Gastrocnemius medialis (tissue), 4 donors: ENCODE measurements around the gene CGB7. TPM values are rescaled to one million over a fixed set of nuclear protein-coding genes. Genes with fewer than 3 reads are reported as not detected.
"Not testable (repeated sequence)": the region's sequence is repeated elsewhere in the genome, so short reads cannot be mapped to it uniquely, and the experiment has no call there.

Experiments
- ATAC-seq, 2 donors: fragments of 150-250 bp; one replicate each; pipeline ENCODE4 v1.9.1; 2016
- DNase-seq, 2 donors: peaks; one replicate each; pipeline ENCODE4 v3.0.0-alpha.2; 2019
- H3K27ac ChIP-seq, 4 donors: fragments of 200-600 bp; sonication (generic); 1 replicate in 1 of 4; 2 replicates in 3 of 4; pipeline ENCODE4 v1.5.1; 2016 to 2018; ENCODE audit warnings: mild to moderate bottlenecking in 2 of 4, moderate library complexity in 1 of 4
- H3K27me3 ChIP-seq, 3 donors: fragments of 200-600 bp; sonication (generic) in 2 of 3; 1 replicate in 1 of 3; 2 replicates in 2 of 3; pipeline versions ENCODE4 v1.5.1 to v1.6.0; 2016 to 2019; ENCODE audit warnings: mild to moderate bottlenecking in 1 of 3, moderate library complexity in 1 of 3
- H3K36me3 ChIP-seq, 2 donors: fragments of 200-600 bp; sonication (generic) in 1 of 2; one replicate each; pipeline ENCODE4 v1.5.1; 2017 to 2018
- H3K4me1 ChIP-seq, 2 donors: fragments of 200-600 bp; sonication (generic) in 1 of 2; one replicate each; pipeline ENCODE4 v1.5.1; 2016 to 2017; ENCODE audit warnings: mild to moderate bottlenecking in 2 of 2
- H3K4me3 ChIP-seq, 4 donors: fragments of 200-600 bp; sonication (generic) in 3 of 4; 1 replicate in 1 of 4; 2 replicates in 3 of 4; pipeline ENCODE4 v1.5.1; 2016 to 2019; ENCODE audit warnings: mild to moderate bottlenecking in 2 of 4
- H3K9me3 ChIP-seq, 3 donors: fragments of 200-600 bp; sonication (generic) in 2 of 3; 1 replicate in 1 of 3; 2 replicates in 2 of 3; pipeline ENCODE4 v1.5.1; 2016 to 2019
- CTCF ChIP-seq, 5 experiments: fragments of 450-650 bp in 3 of 5; fragments of 200-600 bp in 2 of 5; sonication (generic) in 2 of 5; IDR thresholded peaks in 4 of 5; conservative IDR thresholded peaks in 1 of 5; 1 replicate in 4 of 5; 2 replicates in 1 of 5; pipeline ENCODE4 v1.5.1; 2016 to 2019; ENCODE audit warnings: antibody characterized with exemption in 5 of 5, mild to moderate bottlenecking in 3 of 5, moderate library complexity in 3 of 5
- POLR2A ChIP-seq, 2 donors: fragments of 450-650 bp; IDR thresholded peaks; one replicate each; pipeline ENCODE4 v1.6.1; 2017; ENCODE audit warnings: antibody characterized with exemption in 2 of 2, mild to moderate bottlenecking in 2 of 2, moderate library complexity in 2 of 2
- in situ Hi-C, 4 donors: fragments of 200-750 bp; cut with MboI; loops; one replicate each; pipeline versions ENCODE4 v1.15.0 to v1.8.0; 2017; ENCODE audit warnings: low sequenced_read_pairs in 4 of 4
- intact Hi-C: fragments of 100-400 bp; cut with DNase I; formaldehyde crosslinking; loops from one replicate; pipeline ENCODE4 v1.15.1; 2023; ENCODE audit warnings: low total_unique reads
- total RNA-seq, 4 donors: library from RNA; depleted of rRNA; stranded (reverse); fragments of >200 nt; gene quantifications; one replicate each; pipeline versions ENCODE4 v1.1.0 to v1.2.3, GENCODE V29; 2016

CGB7 gene
- total RNA-seq, 4 donors from 2014 or later: 0.42 to 1.1 TPM; not detected in 2

DNA sequence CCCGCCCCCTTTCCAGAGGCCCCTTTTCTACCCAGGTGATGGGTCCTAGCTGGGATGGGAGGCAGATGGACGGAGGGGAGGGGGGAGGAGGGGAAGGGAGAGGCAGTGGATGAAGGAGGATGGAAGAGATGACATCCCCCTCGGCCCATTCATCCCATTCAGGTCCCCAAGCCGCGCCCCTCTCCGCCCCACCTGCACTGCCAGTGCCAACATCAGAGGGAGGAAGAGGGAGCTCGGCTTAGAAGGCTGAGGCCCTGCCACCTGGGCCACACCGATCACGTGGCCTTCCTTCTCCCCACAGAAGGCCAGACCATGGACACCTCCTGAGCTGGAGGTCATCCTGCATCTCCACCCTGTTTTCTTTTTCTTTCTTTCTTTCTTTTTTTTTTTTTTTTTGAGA lies 28.9 kb downstream of the CGB7 start:
- H3K27ac ChIP-seq, intact Hi-C loops, H3K4me3 ChIP-seq, ATAC-seq, H3K36me3 ChIP-seq, H3K4me1 ChIP-seq, in situ Hi-C loops, H3K27me3 ChIP-seq, DNase-seq, H3K9me3 ChIP-seq: not testable (repeated sequence)

DNA sequence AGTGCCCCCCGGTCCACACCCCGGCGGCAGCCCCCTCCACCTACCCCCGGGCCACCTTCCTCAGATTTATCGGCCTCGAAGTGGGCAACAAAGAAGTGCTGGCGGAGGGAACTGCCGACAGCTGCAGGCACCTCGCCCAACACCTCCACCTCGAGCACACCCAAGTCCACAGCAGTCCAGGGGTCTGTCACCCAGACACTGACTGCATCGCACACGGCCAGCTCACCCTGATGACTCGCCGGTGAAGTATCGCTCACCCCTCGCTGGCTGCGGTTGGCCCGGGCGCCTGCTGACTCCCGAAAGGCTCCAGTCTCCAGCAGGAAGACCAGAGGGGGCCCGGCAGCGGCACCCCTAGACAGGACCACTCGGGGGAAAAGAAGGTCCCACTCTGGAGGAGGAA lies 31.9 kb downstream of the CGB7 start:
- H3K4me3 ChIP-seq, H3K27me3 ChIP-seq, intact Hi-C loops, DNase-seq, in situ Hi-C loops, H3K36me3 ChIP-seq, H3K27ac ChIP-seq, ATAC-seq, H3K9me3 ChIP-seq, H3K4me1 ChIP-seq: not testable (repeated sequence)

- H3K36me3 ChIP-seq, in situ Hi-C loops, ATAC-seq, H3K4me1 ChIP-seq, H3K27me3 ChIP-seq, H3K4me3 ChIP-seq, intact Hi-C loops, H3K27ac ChIP-seq, DNase-seq, H3K9me3 ChIP-seq: not testable (repeated sequence)
These were observed 32.5 kb downstream of the CGB7 start for GRCh38 chr19:49025088-49025487.

GRCh38 chr19:49024233-49024632 lies 33.3 kb downstream of the CGB7 start, which contains the start of gene CGB3:
TSS of gene CGB3 (minus strand) at chr19:49024333. CDS start at chr19:49023971, 362 bp downstream.
- H3K27ac ChIP-seq, H3K4me3 ChIP-seq, H3K27me3 ChIP-seq, H3K9me3 ChIP-seq, H3K36me3 ChIP-seq, in situ Hi-C loops, ATAC-seq, DNase-seq, intact Hi-C loops, H3K4me1 ChIP-seq: not testable (repeated sequence)

DNA sequence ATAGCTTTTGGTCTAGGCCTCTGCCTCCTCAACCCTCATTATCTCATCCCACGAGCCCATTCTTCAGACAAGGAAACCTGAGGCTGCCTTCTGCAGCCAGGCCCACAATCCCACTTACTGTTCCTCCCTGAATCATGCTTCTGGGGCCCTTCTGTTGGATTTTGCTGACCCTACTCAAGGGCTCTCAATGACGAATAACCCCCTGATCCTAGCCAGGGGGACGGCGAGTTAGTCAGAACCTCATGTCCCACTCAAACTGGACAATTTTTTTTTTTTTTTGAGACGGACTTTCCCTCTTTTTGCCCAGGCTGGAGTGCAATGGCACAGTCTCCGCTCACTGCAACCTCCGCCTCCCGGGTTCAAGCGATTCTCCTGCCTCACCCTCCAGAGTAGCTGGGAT lies 35.4 kb downstream of the CGB7 start:
- H3K27me3 ChIP-seq: peaks cover 0 to 11% (median 8%) of the 10 kb centered on the region in 3 donors
- DNase-seq (no peak), ATAC-seq (no peak)
- in situ Hi-C loops (no loop called here), intact Hi-C loops (no loop called here)
- no peak overlapping the region for H3K27ac ChIP-seq
- peaks cover 14 to 19% of the 10 kb centered on the region in 2 donors for H3K4me1 ChIP-seq
- no peaks in the 10 kb centered on the region for H3K9me3 ChIP-seq
- no peak overlapping the region for H3K4me3 ChIP-seq
- no peaks in the 10 kb centered on the region for H3K36me3 ChIP-seq
- TF ChIP-seq CTCF (IDR thresholded peaks at IDR 0.05 in 4 of 5, conservative IDR thresholded peaks at IDR 0.05 in 1 of 5): no peak

DNA sequence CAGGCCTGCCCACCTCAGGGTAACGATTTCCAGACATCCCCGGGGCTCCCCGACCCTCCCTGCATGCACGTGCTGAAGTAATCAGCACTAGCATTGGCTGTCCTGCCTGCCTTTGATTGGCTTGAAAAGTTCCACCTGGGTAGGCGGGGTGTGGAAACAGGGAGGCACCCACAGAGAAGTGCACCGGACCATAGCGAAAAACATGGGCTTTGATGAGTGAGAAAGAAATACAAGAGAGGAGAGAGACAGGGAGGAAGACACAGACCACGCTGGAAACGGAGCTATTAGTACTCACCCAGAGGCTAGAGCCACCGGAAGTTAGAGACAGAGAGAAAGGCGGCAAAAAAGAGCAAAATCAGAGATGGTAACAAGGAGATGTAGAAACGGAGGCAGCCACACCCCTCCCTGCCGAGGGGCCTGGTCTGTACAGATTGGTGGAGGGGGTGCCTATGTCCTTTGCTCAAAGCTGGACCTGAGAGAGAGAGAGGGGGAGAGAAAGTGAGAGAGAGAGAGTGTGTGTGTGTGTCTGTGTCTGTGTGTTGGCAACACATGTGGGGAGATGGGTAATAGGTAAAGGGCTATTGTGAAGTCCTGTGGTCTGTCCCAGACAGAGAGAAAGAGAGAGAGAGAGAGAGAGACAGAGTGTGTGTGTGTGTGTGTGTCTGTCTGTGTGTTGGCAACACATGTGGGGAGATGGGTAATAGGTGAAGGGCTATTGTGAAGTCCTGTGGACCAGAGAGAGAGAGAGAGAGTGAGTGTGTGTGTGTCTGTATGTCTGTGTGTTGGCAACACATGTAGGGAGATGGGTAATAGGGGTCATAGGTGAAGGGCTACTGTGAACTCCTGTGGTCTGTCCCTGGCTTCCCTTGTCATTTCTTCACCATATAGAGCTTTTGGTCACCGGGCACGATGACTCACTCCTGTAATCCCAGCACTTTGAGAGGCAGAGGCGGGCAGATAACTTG lies 36.3 kb downstream of the CGB7 start:
- Histone ChIP-seq H3K36me3 (peaks cover 0 to under 1% of the 10 kb centered on the region in 2 donors), H3K27me3 (peaks cover 0 to 11% (median 8%) of the 10 kb centered on the region in 3 donors), H3K4me3 (no peak overlapping the region), H3K4me1 (peaks cover 14 to 19% of the 10 kb centered on the region in 2 donors), H3K9me3 (no peaks in the 10 kb centered on the region), H3K27ac (no peak overlapping the region)
- no peak for DNase-seq
- in situ Hi-C loops: no loop called here
- intact Hi-C loops: no loop called here
- TF ChIP-seq POLR2A (IDR thresholded peaks at IDR 0.05) (no peak), CTCF (IDR thresholded peaks at IDR 0.05 in 4 of 5, conservative IDR thresholded peaks at IDR 0.05 in 1 of 5) (no peak)
- ATAC-seq: no peak
